Stimulated activated CD4-positive, alpha-beta T cell treated with anti-CD3 and anti-CD28 coated beads, Interleukin-15, amount 100 ng/mL, for 24 hours (primary cell): ENCODE data around the gene FAM241A.
"Not testable (repeated sequence)": the region's sequence is repeated elsewhere in the genome, so short reads cannot be mapped to it uniquely, and the experiment has no call there.

Experiments used
- DNase-seq: peaks from one replicate; pipeline ENCODE4 v3.0.0-alpha.2; 2020

Gene FAM241A

DNA sequence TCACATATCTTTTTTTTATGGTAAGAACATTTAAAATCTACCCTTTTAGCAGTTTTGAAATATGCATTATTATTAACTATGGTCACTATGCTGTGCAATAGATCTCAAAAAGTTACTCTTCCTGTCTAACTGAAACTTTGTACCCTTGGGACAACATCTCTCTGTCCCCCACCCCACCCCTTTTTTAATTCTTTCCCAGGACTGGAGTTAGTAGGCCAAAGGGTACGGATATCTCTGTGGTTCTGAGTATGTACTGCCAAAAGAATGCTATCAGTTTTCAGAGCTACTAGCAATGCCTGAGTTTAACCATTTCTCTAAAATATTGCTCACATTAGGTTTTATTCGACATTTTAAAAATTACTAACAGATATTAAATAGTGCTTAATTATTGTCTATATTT lies 4.7 kb upstream of the FAM241A start:
- DNase-seq: no peak

DNA sequence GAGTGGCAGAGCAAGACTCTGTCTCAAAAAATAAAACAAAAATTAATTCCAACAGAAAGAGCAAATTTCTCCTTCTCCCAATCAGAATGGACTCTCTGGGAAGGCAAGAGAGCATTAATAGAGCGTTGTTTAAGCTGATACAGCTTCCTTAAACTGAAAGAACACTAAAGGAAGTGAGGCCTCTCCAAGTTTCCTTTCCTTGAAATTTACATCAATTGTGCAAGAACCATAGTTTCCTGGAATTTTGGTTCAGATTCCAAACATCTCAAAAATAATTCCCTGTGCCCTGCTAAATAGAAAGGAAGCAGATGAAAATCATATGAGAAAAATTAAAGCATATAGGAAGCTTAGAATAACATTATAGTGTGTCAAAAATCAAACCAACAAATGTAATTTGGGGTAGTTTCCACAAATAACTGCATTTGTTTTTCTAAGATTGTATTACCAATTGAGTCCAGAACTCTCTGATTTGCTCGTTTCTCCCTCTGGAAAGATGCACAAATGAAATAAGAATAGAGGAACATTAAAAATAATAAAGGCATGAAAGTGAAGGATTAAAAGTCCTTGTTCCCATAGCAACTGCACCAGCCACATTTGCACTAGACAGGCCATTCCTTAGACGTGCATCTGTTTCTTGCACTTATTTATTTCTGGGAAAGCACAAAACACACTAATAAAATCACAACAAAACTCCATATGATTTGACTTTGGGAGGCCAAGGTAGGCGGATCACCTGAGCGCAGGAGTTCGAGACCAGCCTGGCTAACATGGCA lies 3.7 kb upstream of the FAM241A start:
- no peak for DNase-seq

DNA sequence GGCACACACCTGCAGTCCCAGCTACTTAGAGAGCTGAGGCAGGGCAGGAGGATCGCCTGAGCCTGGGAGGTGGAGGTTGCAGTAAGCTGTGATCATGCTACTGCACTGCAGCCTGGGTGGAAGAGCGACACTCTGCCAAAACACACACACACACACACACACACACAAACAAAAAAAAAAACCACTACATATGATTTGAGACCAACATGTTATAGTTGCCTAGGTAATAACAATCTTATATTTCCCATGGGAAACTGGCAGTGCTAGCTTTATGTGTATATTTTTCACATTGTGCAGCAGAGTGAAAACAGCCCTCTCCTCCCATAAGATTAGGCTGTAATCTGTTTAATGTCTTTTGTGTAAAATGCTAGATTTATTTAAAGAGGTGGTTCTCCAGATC lies 3.1 kb upstream of the FAM241A start:
- no peak for DNase-seq

DNA sequence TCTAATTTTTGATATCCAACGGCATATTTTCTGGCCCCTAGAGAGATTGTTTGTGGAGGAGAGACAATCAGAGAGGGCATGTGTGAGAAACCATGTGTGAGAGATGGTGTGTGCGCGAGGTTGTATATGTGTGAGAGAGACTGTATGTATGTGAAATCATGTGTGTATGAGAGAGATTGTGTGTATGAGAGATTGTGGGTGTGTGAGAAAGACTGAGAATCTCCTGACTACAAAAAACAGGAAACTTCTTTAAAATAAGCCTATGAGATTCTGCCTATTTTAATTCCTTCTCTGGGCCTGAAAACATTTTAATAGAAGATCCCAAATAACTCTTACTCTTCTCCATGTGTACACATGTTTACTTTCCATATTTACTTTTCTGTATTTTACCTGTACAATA lies 1.5 kb upstream of the FAM241A start:
- DNase-seq: no peak

DNA sequence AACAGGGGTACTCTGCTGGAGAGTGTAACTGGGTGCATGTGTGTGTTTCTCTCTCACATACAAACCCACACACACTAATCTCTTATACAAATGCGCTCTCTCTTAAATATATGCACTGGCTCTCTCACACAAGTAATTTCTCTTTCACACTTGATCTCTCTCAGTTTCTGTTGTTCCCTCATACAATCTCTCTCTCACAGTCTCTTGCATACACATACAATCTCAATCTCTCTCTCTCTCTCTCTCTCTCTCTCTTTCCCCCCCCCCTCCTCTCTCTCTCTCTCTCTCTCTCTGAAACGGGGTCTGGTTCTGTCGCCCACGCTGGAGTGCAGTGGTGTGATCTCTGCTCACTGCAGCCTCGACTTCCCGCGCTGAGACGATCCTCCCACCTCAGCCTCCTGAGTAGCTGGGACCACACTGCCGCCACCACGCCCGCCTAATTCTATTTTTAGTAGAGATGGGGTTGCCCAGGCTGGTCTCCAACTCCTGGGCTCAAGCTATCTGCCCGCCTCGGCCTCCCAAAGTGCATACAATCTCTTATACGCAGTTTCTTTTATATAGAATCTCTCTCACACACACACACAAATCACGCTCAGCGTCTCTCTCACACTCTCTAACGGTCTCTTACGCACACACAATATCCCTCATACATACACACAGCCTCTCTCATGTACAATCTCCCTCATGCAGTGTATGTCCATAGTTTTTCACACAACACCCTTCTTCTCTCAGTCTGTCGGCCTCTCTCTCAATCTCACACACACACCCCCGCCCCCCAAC lies 518 bp upstream of the FAM241A start:
- DNase-seq: no peak

DNA sequence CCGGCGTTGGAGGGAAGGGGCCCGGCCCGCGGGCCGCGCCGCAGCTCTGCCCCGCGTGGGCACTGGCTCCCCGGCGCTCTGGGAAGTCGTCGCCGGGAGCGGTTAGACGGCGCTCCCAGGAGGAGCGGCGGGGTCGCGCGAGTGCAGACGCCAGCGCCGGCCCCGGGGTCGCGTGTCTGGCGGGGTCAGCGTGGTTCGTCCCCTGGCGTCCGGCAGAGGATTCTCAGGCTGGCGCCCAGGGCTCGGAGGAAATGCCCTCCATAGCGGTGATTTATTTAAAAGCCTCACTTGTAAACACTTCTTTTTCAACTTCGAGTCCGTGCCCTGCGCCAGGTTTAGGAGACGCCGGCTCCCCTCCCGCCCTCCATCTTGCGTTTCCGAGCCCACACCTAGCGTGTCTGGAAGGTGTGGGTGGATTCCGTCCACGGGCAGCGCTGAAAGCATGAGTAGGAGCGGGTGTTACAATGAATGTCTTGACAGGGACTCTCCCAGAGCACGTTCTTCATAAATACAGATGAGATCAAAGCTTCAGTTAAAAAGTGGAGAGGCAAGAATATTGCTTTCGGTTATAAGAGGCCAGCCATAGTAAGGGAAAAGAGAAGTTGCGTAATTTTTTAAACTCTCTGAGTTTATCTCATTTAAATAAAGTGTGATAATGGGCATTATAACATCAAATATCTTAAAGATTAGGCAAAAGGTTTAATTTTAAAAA lies 692 bp downstream of the FAM241A start:
- DNase-seq: peak; percentile 86

DNA sequence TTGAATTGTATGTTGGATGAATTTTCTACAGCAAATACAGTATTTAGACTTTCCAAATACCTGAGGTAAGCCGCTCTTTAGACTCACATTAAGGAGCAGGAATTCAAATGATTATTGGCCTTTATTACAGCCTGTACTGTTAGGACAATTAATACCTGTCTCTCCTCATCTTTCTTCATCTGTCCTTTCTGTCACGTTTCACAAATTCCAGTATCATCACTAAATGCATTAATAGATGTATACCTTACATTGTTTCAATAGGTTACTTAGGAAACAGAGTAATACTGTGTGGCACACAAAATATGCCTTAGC lies 1.2 kb downstream of the FAM241A start:
- no peak for DNase-seq

DNA sequence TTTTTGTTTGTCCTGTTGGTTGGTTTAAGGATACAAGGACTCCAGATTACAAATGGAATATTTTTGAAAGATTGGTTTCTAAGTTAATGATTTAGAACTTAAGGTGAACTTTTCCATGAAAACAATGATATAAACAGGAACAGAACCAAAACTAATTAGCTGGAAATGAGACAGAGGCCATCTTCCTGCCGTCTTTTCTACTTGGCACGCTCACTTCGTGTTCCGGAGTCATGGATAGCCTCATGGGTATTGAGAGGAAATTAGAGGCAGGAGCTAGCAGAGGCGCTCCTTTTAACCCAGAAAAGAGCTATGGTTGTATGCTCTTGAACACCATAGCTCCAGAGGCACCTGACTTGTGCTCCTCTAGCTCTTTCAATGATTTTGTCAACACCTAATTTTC lies 2.4 kb downstream of the FAM241A start:
- no peak for DNase-seq

DNA sequence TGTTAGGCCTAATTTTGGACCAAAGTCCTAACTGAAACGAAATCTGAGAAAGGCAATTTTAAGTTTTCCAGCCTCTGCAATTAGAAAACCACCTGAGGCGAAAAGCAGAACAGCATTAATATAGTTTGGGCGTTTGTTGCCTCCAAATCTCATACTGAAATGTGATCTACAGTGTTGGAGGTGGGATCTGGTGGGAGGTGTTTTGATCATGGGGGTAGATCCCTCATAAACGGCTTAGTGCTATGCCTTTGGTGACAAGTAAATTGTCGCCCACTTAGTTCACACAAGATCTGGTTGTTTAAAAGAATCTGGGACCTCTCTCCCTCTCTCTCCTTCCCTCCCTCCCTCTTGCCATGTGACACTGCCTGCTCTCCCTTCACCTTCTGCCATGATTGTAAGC lies 5.7 kb downstream of the FAM241A start:
- DNase-seq: no peak

DNA sequence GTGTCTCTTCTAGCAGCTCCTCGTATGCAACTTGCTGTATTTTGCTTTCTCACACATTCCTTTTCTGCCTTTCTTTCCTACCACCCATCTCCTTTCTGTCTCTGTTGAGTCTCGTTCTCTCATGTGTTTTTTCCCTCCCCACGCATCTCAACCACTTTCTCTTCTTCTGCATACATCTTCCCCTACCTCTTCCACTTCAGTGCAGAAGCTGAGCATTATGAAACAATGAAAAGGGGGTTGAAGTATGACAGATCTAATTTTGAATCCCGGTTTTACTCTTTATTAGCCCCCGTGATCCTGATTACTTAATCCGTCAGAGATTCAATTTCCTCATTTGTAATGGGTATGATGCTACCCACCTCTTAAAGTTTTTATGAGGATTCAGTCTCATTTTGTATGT lies 7.3 kb downstream of the FAM241A start:
- peak; percentile 6 for DNase-seq

DNA sequence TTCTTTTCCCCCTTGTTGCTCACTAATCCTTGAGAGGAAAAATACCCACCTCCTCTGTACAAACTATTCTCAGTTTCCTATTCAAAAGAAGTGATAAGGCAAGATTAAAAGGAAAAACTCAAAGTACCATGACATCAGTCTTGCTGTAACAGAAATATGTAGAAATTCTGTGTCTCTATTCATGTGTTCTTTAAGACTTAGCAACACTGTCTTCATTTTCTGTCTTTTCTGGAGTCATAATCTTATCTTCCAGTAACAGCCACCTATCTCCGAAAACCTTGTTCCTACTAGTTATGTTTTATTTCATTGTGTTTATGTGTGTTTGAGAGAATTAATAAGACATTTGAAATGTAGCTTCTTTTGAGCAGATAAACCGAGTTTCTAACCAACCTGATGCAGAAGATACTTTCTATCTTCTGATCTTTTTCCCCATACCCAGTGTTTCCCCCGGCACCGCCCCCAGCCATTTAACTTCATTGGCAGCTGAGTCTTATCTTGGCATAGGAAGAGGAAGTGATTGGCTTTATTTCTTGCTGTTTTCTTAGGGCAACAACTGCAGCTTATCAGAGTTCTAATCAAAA lies 8.0 kb downstream of the FAM241A start:
- peak; percentile 58 for DNase-seq

DNA sequence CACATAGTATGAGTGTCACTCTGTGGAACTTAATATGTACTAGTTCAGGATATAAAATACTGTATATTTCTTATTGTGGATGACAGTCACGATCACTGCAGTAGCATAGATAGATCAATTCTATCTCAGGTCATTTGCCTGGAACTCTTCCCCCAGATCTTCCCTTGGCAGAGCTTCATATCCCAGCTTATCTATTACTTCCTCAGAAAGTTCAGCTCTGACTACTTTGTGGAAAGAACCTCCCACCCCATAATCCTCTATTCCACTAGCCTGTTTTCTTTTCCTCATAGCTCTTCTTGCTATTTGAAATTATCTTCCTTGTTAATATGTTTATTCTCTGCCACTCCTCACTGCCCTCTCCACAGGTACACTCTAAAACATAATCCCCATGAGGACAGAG lies 10.9 kb downstream of the FAM241A start:
- no peak for DNase-seq

DNA sequence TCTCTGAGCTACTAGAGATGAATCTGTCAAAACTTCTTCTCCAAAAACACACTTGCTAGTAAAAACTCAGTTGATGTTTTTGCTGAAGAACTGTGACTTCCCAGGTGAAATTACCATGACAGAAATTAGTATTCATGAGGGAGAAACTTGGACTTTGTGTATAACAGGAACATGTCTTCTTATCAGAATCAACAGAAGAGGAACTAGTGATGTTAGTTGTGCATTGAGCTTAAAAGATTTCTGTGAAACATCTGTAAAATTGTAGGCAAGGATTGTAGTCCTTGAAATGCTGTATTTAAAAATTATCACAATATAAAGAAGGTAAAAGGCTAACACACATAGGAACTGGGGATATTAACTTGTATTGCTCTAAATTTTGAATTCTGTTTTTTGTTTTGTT lies 11.3 kb downstream of the FAM241A start:
- DNase-seq: no peak

DNA sequence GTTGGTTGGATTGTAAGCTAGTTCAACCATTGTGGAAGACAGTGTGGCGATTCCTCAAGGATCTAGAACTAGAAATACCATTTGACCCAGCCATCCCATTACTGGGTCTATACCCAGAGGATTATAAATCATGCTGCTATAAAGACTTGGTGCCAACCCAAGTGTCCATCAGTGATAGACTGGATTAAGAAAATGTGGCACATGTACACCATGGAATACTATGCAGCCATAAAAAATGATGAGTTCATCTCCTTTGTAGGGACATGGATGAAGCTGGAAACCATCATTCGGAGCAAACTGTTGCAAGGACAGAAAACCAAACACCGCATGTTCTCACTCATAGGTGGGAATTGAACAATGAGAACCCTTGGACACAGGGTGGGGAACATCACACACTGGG lies 18.5 kb downstream of the FAM241A start:
- not testable (repeated sequence) for DNase-seq

DNA sequence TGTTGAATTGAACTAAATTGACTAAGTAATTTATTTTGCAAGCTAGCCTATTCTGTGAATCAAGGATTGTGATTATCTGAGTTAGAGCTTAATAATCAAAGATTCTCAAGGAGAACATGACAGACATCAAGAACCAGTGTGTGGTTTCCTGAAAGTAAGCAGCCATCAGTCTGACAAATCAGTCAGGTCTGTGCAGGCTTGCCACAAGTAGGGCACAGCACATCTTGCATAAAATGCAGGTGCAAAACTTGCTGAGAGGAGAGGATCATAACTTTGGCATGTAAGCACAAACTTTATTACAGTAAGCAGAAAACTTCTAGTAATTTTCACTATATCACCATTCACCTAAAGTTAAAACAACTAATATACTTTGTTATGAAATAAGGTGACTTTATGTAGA lies 22.5 kb downstream of the FAM241A start:
- DNase-seq: peak; percentile 10

DNA sequence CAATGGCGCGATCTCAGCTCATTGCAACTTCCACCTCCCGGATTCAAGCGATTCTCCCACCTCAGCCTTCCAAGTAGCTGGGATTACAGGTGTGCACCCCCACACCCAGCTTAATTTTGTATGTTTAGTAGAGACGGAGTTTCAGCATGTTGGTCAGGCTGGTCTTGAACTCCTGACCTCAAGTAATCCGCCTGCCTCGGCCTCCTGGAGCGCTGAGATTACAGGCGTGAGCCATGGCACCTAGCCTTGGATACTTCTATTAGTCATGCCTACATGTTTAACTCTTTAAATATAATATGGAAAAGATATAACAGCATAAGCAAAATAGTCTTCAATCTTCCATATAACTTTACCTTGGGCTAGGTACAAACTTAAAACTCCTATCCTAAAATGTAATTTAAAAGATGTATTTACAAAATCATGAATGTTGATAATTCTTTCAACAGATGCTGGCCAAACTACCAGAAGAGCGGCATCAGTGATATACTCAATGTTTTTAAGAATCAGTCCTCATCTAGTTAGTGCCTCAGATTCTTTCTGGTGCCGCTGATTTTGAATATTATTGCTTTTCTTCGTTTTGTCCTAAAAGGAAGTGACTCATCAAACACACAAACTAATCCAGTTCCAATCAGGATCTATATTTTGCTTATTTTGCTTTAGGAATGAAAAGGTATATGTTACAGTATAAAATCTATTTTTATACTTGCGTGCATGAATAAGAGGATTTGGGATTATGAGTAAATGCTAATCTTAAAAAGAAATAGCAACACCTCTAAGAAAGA lies 23.7 kb downstream of the FAM241A start:
- no peak for DNase-seq

DNA sequence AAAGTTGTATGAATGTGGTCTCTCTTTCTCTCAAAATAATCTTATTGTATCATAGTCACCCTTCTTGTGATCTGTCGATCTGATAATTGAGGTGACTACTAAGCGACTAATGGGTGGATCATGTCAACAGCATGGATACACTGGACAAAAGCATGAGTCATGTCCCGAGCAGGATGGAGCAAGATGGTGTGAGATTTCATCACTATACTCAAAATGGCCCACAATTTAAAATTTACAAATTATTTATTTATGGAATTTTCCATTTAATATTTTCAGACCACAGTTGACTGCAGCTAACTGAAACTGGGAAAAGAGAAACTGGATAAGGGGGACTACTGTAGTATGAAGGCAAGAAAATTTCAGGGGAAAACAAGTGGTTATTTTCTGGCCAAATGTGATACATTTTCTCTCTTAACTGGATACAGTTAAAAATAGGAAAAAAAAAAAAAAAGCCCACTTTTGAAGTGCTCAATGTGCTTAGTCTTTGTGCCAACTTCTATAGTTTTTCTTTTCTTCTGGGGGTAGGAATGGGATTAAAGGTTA lies 25.3 kb downstream of the FAM241A start:
- DNase-seq: peak; percentile 19

DNA sequence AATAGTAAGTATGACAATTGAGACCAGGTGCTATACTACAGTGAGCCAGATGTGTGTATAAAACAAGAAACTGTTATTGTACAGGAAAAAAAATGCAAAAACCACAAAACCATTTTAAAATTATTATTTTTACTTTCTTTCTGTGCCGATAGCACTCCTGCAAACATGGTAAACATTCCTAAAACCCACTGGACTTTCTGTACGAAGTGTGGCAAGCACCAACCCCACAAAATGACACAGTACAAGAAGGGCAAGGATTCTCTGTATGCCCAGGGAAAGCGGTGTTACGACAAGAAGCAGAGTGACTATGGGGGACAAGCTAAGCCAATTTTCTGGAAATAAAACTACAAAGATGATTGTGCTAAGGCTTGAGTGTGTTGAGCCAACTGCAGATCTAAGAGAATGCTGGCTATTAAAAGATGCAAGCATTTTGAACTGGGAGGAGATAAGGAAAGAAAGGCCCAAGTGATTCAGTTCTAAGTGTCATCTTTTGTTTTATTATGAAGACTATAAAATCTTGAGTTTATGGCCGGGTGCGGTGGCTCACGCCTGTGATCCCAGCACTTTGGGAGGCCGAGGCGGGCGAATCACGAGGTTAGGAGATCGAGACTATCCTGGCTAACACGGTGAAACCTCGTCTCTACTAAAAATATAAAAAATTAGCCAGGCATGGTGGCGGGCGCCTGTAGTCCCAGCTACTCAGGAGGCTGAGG lies 26.0 kb downstream of the FAM241A start:
- not testable (repeated sequence) for DNase-seq

DNA sequence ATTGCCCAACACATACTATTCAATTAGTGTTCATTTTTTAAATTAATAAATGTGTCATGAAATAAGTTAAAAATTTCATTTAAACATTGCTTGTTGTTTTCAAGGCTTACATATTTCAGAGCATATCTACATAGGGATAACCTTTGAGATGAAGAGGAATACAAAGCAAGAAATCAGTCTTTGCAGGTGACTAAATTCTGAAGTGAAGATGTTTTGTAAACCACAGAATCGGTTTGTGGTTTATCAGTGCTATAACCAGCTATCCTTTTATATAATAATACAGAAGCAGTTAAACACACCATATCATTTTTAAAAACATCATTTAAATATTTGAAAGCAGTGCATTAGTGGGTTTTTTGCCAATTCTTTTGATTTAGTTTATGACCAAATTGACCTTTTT lies 26.9 kb downstream of the FAM241A start:
- no peak for DNase-seq

DNA sequence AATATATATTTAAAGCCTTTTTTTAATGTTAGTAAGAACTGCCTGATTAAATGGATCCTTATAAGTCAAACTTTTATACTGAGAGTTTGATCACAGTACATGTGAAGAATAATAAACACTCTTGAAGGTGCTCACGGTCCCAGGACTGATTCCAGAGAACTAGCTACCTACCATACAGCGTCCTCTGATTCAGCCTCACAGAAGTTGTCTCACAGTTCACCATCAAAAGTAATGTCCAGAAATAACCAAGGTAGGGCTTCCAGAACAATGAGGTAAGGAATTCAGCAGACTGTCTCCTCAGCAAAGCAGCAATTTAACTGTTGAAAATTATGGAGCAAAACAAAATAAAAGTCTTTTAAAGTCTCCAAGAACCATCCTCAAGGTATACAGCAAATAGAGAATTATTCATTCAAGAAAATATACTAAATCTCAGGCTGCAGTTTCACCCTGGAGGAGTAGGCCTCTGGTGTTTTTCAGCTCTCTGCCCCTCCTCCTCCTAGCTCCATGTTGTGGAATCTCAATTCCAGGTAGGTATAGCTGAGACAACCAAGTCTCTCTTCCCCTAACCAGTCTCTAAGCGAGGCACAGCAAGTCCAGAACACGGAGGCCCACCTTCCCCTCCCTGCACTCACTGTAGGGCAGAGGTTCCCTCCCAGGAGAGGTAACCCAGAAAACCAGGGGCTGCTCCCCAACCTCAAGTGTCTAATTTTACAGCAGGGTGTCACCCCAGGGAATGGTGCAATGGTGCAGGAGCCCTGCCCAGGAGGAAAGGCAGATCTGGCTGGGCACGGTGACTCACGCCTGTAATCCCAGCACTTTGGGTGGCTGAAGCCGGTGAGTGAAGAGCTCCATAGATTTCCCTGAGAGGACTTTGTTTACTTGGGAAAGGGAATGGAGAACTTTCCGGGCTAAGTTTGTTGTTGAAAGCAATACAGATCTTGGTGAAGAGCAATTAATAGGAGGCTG lies 28.6 kb downstream of the FAM241A start:
- no peak for DNase-seq

DNA sequence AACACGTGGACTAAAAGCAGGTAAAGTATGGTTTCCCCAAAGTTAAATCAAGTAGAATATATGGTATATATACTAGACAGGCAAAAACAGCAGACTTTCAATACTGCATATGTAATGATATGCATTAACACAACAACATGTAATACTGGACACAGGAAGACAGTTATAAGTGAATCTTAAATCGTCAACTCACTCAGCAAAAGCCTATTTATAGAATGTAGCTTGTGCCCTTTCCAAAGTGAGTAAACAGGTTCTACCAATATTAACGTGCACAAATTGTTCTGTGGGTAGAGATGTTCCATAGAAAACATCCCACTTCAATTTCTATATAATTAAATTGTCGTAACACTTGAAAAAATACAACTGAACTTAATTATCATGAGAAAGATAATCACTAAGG lies 30.6 kb downstream of the FAM241A start:
- no peak for DNase-seq
